NT2/D1 (cell line): ENCODE results near the gene CYREN.

Experiments used
- DNase-seq: peaks from one replicate; pipeline ENCODE4 v3.0.0-alpha.2; 2011; ENCODE audit warnings: low read depth, low spot score
- H3K27me3 ChIP-seq: 2 replicates; pipeline ENCODE4 v1.6.0; 2011; ENCODE audit warnings: mild to moderate bottlenecking; ENCODE audit not compliant: insufficient read length, insufficient read depth
- H3K36me3 ChIP-seq: 2 replicates; pipeline ENCODE4 v1.6.1; 2011; ENCODE audit warnings: mild to moderate bottlenecking, low read length, mixed read lengths; ENCODE audit not compliant: insufficient read depth, insufficient read length
- H3K4me1 ChIP-seq: 2 replicates; pipeline ENCODE4 v1.5.1; 2011; ENCODE audit not compliant: insufficient read depth, insufficient read length
- H3K4me3 ChIP-seq: 2 replicates; pipeline ENCODE4 v1.5.1; 2011; ENCODE audit warnings: low read depth; ENCODE audit not compliant: insufficient read length
- H3K9ac ChIP-seq: 2 replicates; pipeline ENCODE4 v1.6.0; 2011; ENCODE audit warnings: low read depth; ENCODE audit not compliant: insufficient read length
- H3K9me3 ChIP-seq: 2 replicates; pipeline ENCODE4 v1.5.1; 2011; ENCODE audit warnings: mild to moderate bottlenecking, low read length; ENCODE audit not compliant: insufficient read depth
- SUZ12 ChIP-seq: IDR thresholded peaks from 2 replicates; pipeline ENCODE4 v1.6.1; 2011; ENCODE audit not compliant: insufficient read length, insufficient read depth; ENCODE audit errors: extremely low read depth
- YY1 ChIP-seq: IDR thresholded peaks from 2 replicates; pipeline ENCODE4 v1.6.1; 2011; ENCODE audit not compliant: insufficient read length, insufficient read depth
- ZNF274 ChIP-seq: IDR thresholded peaks from 2 replicates; pipeline ENCODE4 v1.6.1; 2011; ENCODE audit warnings: mild to moderate bottlenecking, low read depth, low read length

Gene CYREN

DNA sequence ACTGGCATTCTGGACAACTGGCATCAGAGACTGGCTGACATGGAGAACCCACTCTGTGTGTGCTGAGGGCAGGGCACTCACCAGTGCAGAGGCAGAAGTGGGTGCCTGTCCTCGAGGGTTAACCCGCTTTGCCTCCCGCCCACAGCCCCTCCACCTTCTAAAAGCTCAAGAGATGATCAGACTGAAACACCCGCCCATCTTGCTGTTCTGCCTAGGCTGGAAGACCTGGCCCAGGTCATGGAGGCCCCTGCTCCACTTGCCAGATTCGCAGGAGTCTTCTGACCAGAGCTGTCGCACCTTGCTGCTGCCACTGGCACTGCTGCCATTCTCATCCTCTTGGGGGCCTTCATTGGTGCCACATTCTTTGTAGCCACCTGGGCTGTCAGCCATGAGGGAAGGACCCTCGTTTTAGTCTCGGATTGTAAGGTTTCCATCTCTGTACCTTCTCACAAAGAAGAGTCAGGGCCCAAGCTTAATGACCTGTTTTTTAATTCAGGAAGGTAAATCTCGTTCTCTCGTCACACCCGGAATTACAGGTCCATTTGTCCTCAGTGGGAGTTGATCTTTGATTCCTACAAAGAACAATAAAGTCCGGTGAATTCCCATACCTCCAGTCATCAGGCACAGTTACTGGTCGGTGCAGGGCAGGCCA lies 1.9 kb downstream of the CYREN start:
- Histone ChIP-seq H3K4me1 (peaks cover 13% of the 10 kb centered on the region), H3K27me3 (no peaks in the 10 kb centered on the region), H3K4me3 (no peak overlapping the region), H3K9me3 (no peaks in the 10 kb centered on the region), H3K36me3 (peaks cover 53% of the 10 kb centered on the region), H3K9ac (no peak overlapping the region)
- no peak for DNase-seq
- TF ChIP-seq ZNF274 = no peak
- no peak for TF ChIP-seq YY1
- TF ChIP-seq SUZ12 = no peak

GRCh38 chr7:135168001-135168400 lies 2.5 kb downstream of the CYREN start:
- DNase-seq = no peak
- peaks cover 53% of the 10 kb centered on the region for H3K36me3 ChIP-seq
- peak overlapping the region; percentile 26 for H3K9ac ChIP-seq
- TF ChIP-seq YY1 (no peak), ZNF274 (no peak), SUZ12 (no peak)
- H3K4me3 ChIP-seq = no peak overlapping the region
- 0 out of 2 replicates have a peak, but pooled peaks cover 1% of the 10 kb centered on the region for H3K9me3 ChIP-seq
- peaks cover 13% of the 10 kb centered on the region for H3K4me1 ChIP-seq
- no peaks in the 10 kb centered on the region for H3K27me3 ChIP-seq

GRCh38 chr7:135167365-135167917 lies 3.1 kb downstream of the CYREN start:
- H3K36me3 ChIP-seq = peaks cover 53% of the 10 kb centered on the region
- DNase-seq = no peak
- no peak overlapping the region for H3K4me3 ChIP-seq
- peaks cover 6% of the 10 kb centered on the region; the same call in 1 of the 2 replicates for H3K9me3 ChIP-seq
- no peaks in the 10 kb centered on the region for H3K27me3 ChIP-seq
- H3K4me1 ChIP-seq = peaks cover 13% of the 10 kb centered on the region
- TF ChIP-seq YY1 (no peak), ZNF274 (no peak), SUZ12 (no peak)
- no peak overlapping the region for H3K9ac ChIP-seq

DNA sequence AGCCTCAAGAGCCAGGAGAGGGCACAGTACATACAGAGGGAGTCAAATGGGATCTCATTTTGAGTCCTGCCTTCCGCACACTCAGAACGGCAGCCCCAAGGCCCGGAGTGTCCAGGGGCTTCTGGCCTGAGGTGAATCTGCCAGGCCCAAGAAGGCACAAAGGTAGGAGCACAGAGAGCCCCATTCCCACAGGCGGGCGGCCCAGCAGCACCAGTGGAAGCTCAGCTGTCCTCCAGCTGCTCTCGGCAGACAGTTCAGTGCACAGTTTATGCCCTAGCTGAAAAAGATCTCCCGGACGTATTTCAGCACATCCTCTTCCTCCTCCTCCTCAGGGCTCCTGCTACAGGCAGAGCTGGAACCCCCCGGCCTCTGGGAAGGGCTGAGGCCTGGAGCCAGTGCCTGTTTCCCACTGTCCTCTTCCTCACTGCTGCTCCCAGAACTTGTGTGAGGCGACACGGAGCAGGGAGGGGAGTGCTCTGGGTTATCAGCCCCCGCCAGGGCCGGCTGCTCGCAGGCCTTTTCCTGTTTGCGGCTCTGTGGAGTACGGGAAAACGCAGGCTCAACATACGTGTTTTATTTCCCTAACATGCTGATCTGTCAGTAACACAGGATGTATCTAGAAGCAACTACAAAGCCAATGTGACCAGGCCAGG lies 4.0 kb downstream of the CYREN start:
- TF ChIP-seq SUZ12 = no peak
- TF ChIP-seq YY1 = no peak
- TF ChIP-seq ZNF274 = no peak
- peaks cover 53% of the 10 kb centered on the region for H3K36me3 ChIP-seq
- peaks cover 11% of the 10 kb centered on the region; the same call in 1 of the 2 replicates for H3K9me3 ChIP-seq
- peaks cover 10% of the 10 kb centered on the region for H3K4me1 ChIP-seq
- H3K27me3 ChIP-seq = no peaks in the 10 kb centered on the region
- H3K9ac ChIP-seq = no peak overlapping the region
- no peak for DNase-seq
- no peak overlapping the region for H3K4me3 ChIP-seq

DNA sequence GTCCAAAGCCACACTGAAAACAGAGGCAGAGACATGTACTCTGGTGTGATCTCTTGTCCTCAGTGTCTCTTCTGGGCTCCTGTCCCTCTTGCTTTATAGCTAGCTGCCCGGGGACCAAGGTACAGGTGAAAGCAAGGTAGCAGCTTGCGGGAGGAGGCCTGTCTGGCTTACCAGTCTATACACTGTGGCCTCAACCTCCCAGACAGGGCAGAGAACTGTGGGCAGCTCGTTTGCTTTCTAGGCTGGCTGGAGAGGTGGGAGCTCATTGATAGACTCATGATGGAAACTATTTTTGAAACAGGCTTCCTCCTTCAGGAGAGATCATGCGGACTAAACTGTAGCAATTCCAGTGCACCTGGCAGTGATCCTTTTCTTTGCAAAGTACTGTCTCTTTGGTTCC lies 4.6 kb downstream of the CYREN start:
- Histone ChIP-seq H3K9ac (no peak overlapping the region), H3K27me3 (no peaks in the 10 kb centered on the region), H3K4me1 (peaks cover 10% of the 10 kb centered on the region), H3K4me3 (no peak overlapping the region), H3K9me3 (peaks cover 11% of the 10 kb centered on the region; the same call in 1 of the 2 replicates), H3K36me3 (peaks cover 53% of the 10 kb centered on the region)
- no peak for DNase-seq
- TF ChIP-seq ZNF274 (no peak), YY1 (no peak)

DNA sequence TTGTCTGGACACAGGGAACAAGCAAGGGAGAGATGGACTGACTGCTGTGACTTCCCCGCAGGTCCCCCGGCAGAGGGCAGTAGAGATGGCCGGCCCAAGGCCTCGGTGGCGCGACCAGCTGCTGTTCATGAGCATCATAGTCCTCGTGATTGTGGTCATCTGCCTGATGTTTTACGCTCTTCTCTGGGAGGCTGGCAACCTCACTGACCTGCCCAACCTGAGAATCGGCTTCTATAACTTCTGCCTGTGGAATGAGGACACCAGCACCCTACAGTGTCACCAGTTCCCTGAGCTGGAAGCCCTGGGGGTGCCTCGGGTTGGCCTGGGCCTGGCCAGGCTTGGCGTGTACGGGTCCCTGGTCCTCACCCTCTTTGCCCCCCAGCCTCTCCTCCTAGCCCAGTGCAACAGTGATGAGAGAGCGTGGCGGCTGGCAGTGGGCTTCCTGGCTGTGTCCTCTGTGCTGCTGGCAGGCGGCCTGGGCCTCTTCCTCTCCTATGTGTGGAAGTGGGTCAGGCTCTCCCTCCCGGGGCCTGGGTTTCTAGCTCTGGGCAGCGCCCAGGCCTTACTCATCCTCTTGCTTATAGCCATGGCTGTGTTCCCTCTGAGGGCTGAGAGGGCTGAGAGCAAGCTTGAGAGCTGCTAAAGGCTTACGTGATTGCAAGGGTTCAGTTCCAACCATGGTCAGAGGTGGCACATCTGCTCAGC lies 6.0 kb downstream of the CYREN start:
- Histone ChIP-seq H3K4me3 (no peak overlapping the region), H3K9me3 (peaks cover 11% of the 10 kb centered on the region; the same call in 1 of the 2 replicates), H3K9ac (no peak overlapping the region), H3K4me1 (peaks cover 10% of the 10 kb centered on the region), H3K27me3 (no peaks in the 10 kb centered on the region), H3K36me3 (peaks cover 53% of the 10 kb centered on the region)
- DNase-seq = no peak
- TF ChIP-seq YY1 (no peak), SUZ12 (no peak)
